ENCODE data around the gene ASPSCR1.
A peak's percentile ranks its signal among the peaks of the same experiment; 100 is the strongest.

ASPSCR1 gene

GRCh38 chr17:81958633-81959342, 18.6 kb upstream of the ASPSCR1 start:
- TF ChIP-seq, protein P1, sequence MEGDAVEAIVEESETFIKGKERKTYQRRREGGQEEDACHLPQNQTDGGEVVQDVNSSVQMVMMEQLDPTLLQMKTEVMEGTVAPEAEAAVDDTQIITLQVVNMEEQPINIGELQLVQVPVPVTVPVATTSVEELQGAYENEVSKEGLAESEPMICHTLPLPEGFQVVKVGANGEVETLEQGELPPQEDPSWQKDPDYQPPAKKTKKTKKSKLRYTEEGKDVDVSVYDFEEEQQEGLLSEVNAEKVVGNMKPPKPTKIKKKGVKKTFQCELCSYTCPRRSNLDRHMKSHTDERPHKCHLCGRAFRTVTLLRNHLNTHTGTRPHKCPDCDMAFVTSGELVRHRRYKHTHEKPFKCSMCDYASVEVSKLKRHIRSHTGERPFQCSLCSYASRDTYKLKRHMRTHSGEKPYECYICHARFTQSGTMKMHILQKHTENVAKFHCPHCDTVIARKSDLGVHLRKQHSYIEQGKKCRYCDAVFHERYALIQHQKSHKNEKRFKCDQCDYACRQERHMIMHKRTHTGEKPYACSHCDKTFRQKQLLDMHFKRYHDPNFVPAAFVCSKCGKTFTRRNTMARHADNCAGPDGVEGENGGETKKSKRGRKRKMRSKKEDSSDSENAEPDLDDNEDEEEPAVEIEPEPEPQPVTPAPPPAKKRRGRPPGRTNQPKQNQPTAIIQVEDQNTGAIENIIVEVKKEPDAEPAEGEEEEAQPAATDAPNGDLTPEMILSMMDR (IDR thresholded peaks at IDR 0.05; ENCODE audit: low read length, missing control alignments): no peak
- no peak for DNase-seq (ENCODE audit: low read depth)
- H3K4me3 ChIP-seq (replicated peaks; ENCODE audit: low read depth, low read length): no peak overlapping the region

DNA sequence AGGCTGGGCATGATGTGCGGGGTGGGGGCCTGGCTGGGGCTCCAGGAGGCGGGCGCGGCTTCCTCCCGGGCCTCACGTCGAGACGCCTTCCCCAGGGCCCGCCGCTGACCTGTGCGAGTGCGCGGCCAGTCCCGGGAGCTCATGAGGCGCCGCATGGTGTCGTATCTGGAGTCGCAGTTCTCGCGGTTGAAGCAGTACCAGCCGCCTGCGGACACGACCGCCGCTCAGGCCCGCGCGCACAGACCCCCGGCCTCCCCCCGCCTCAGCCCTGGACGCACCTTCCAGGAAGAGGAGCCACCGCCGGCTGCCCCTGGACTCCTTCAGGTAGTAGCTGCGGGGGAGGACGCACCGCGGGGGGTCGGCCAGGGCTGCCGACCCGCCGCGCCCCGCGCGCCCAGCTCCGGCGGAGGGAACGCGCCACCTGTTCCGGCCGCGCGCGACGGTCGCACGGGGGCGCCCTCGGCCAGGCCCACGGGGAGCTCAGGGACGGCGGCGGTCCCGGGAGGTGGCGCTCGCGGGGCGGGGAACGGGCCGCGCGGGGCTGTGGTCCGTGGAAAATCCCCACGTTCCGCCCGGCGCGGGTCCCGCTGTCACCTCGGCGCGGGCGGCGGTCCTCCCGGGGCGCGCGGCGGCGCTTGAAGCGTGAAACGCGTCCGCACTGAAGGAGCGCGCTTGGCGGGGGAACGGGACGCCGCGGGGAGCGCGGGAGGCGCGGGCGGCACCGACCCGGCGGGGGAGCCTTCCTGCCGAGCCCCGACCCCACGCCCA, 17.9 kb upstream of the ASPSCR1 start:
- no peak overlapping the region for H3K4me3 ChIP-seq (replicated peaks; ENCODE audit: low read depth, low read length)
- TF ChIP-seq, protein P1 (IDR thresholded peaks at IDR 0.05; ENCODE audit: low read length, missing control alignments): peak; percentile 13
- DNase-seq (ENCODE audit: low read depth): peak; percentile 36

GRCh38 chr17:81960130-81960958, 17.1 kb upstream of the ASPSCR1 start:
- no peak overlapping the region for H3K4me3 ChIP-seq (replicated peaks; ENCODE audit: low read depth, low read length)

GRCh38 chr17:81961087-81961511, 16.3 kb upstream of the ASPSCR1 start, which contains the start of gene NOTUM:
Gene NOTUM (minus strand): TSS chr17:81961187. CDS start chr17:81960909, 278 bp downstream.
- DNase-seq (ENCODE audit: low read depth): peak; percentile 22
- H3K4me3 ChIP-seq (replicated peaks; ENCODE audit: low read depth, low read length): no peak within 1 kb of the TSS
- TF ChIP-seq, protein P1 (IDR thresholded peaks at IDR 0.05; ENCODE audit: low read length, missing control alignments): no peak

More at GRCh38 chr17:81960130-81960958, 17.1 kb upstream of the ASPSCR1 start:
- TF ChIP-seq, protein P1 (IDR thresholded peaks at IDR 0.05; ENCODE audit: low read length, missing control alignments): no peak
- DNase-seq (ENCODE audit: low read depth): no peak

GRCh38 chr17:81961521-81962498, 15.6 kb upstream of the ASPSCR1 start:
- no peak for DNase-seq (ENCODE audit: low read depth)
- TF ChIP-seq, protein P1 (IDR thresholded peaks at IDR 0.05; ENCODE audit: low read length, missing control alignments): no peak
- no peak overlapping the region for H3K4me3 ChIP-seq (replicated peaks; ENCODE audit: low read depth, low read length)
